Stomach (tissue), 4 donors: ENCODE results near the gene DIP2A.

ENCODE experiments used
- CTCF ChIP-seq, 7 experiments: fragments of 450-650 bp in 4 of 7; fragments of 200-600 bp in 3 of 7; sonication (generic) in 3 of 7; IDR thresholded peaks; one replicate each; pipeline ENCODE4 v1.5.1; 2016 to 2019; ENCODE audit warnings: antibody characterized with exemption in 7 of 7, control low read depth in 2 of 7, mild to moderate bottlenecking in 1 of 7
- POLR2A ChIP-seq, 4 donors: fragments of 450-650 bp; IDR thresholded peaks; one replicate each; pipeline ENCODE4 v1.6.1; 2016; ENCODE audit warnings: antibody characterized with exemption in 4 of 4, control low read depth in 2 of 4, mild to moderate bottlenecking in 1 of 4, moderate library complexity in 1 of 4
- POLR2AphosphoS5 ChIP-seq, 3 donors: sonication (generic); formaldehyde crosslinking; IDR thresholded peaks; one replicate each; pipeline ENCODE4 v1.6.1; 2016; ENCODE audit warnings: antibody characterized with exemption in 3 of 3

- no peak for TF ChIP-seq CTCF (IDR thresholded peaks at IDR 0.05)
- TF ChIP-seq POLR2A (IDR thresholded peaks at IDR 0.05) = no peak
- no peak for TF ChIP-seq POLR2AphosphoS5 (IDR thresholded peaks at IDR 0.05)
Measured at GRCh38 chr21:46441331-46441730, 17.4 kb upstream of the DIP2A start.
